Epidermal melanocyte (primary cell): ENCODE measurements around the gene OCA2.
"Not testable (repeated sequence)": the region's sequence is repeated elsewhere in the genome, so short reads cannot be mapped to it uniquely, and the experiment has no call there.

Source experiments
- DNase-seq: peaks from one replicate; pipeline ENCODE4 v3.0.0; 2011; ENCODE audit warnings: low spot score; ENCODE audit not compliant: insufficient read length

OCA2 gene

GRCh38 chr15:27741226-27741860 is 357.8 kb downstream of the OCA2 start:
- no peak for DNase-seq

- no peak for DNase-seq
Observed at GRCh38 chr15:27734785-27735495, 364.2 kb downstream of the OCA2 start.

- no peak for DNase-seq
Observed at GRCh38 chr15:27731776-27732175, 367.3 kb downstream of the OCA2 start.

GRCh38 chr15:27730868-27731267 is 368.2 kb downstream of the OCA2 start:
- no peak for DNase-seq

GRCh38 chr15:27725731-27726130 is 373.4 kb downstream of the OCA2 start:
- no peak for DNase-seq

- DNase-seq, result no peak
Observed at GRCh38 chr15:27723821-27724220, 375.3 kb downstream of the OCA2 start.

GRCh38 chr15:27722102-27722501 is 377.0 kb downstream of the OCA2 start:
- no peak for DNase-seq

GRCh38 chr15:27714675-27715074 is 384.4 kb downstream of the OCA2 start:
- no peak for DNase-seq

GRCh38 chr15:27713850-27714249 is 385.3 kb downstream of the OCA2 start:
- not testable (repeated sequence) for DNase-seq

- no peak for DNase-seq
Observed at GRCh38 chr15:27707257-27707656, 391.9 kb downstream of the OCA2 start.

GRCh38 chr15:27706300-27706699 is 392.8 kb downstream of the OCA2 start:
- no peak for DNase-seq

GRCh38 chr15:27705056-27705455 is 394.1 kb downstream of the OCA2 start:
- no peak for DNase-seq
